Lower lobe of right lung (tissue), 2 donors: ENCODE data around the gene SHMT2. TPM values are rescaled to one million over a fixed set of nuclear protein-coding genes. Genes with fewer than 3 reads are reported as not detected.

Experiments
- ATAC-seq, 2 donors: fragments of 200-7000 bp; cut with Tn5 transposase; one replicate each; pipeline ENCODE4 v1.9.1; 2020 to 2022; ENCODE audit warnings: mild to moderate bottlenecking in 2 of 2, moderate library complexity in 2 of 2
- DNase-seq: peaks from one replicate; pipeline ENCODE4 v3.0.0-alpha.2; 2020
- H3K27ac ChIP-seq: fragments of 200-600 bp; one replicate; pipeline ENCODE4 v1.8.0; 2022
- H3K27me3 ChIP-seq: fragments of 200-600 bp; one replicate; pipeline ENCODE4 v1.8.0; 2022; ENCODE audit warnings: low read depth
- H3K36me3 ChIP-seq: fragments of 200-600 bp; one replicate; pipeline ENCODE4 v1.8.0; 2022; ENCODE audit warnings: mild to moderate bottlenecking
- H3K4me1 ChIP-seq: fragments of 200-600 bp; one replicate; pipeline ENCODE4 v1.8.0; 2022
- H3K4me3 ChIP-seq: fragments of 200-600 bp; one replicate; pipeline ENCODE4 v1.8.0; 2022; ENCODE audit warnings: mild to moderate bottlenecking
- H3K9me3 ChIP-seq: fragments of 200-600 bp; one replicate; pipeline ENCODE4 v1.8.0; 2022
- CTCF ChIP-seq: fragments of 200-600 bp; IDR thresholded peaks from one replicate; pipeline ENCODE4 v1.8.0; 2022; ENCODE audit warnings: antibody characterized with exemption, mild to moderate bottlenecking
- intact Hi-C: fragments of 100-400 bp; cut with DNase I; formaldehyde crosslinking; loops from one replicate; pipeline ENCODE4 v1.11.0; 2022
- total RNA-seq: library from RNA; stranded (reverse); fragmentation: NEBNext Ultra II Directional; extraction: Animal tissue kit (Norgen Biotek cat#: 25700); gene quantifications from one replicate; pipeline ENCODE4 v1.2.1, GENCODE V29; 2021
- donor health status: DM: no; HTN: yes; CAD: no; lungs with severe emphysema.

The SHMT2 gene
- total RNA-seq, 1 donor from 2014 or later: 66.6 TPM

GRCh38 chr12:57199191-57199590 is 30.3 kb upstream of the SHMT2 start:
- Histone ChIP-seq H3K4me3 (no peak overlapping the region), H3K4me1 (no peaks in the 10 kb centered on the region), H3K27me3 (no peaks in the 10 kb centered on the region), H3K27ac (no peak overlapping the region), H3K36me3 (peaks cover 98% of the 10 kb centered on the region), H3K9me3 (no peaks in the 10 kb centered on the region)
- ATAC-seq (no peak), DNase-seq (no peak)
- intact Hi-C loops: no loop called here
- no peak for TF ChIP-seq CTCF

DNA sequence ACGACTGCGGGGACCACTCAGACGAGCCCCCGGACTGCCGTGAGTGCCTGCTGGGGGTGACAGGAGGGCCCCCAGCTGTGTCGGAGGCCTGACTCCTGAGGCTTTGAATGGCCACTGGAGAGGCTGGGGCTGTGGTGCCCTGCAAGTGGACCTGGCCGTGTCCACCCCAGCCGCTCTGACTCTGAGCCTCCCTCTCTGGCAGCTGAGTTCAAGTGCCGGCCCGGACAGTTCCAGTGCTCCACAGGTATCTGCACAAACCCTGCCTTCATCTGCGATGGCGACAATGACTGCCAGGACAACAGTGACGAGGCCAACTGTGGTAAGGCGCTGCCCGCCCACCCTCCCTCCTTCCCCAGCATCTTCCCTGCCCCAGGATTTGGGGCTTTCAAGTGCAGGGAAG is 29.0 kb upstream of the SHMT2 start:
- ATAC-seq (no peak), DNase-seq (no peak)
- peaks cover 98% of the 10 kb centered on the region for H3K36me3 ChIP-seq
- H3K27ac ChIP-seq: no peak overlapping the region
- no peaks in the 10 kb centered on the region for H3K4me1 ChIP-seq
- intact Hi-C loops: no loop called here
- H3K9me3 ChIP-seq: no peaks in the 10 kb centered on the region
- H3K27me3 ChIP-seq: no peaks in the 10 kb centered on the region
- TF ChIP-seq CTCF: no peak
- H3K4me3 ChIP-seq: no peak overlapping the region

GRCh38 chr12:57201219-57201618 is 28.3 kb upstream of the SHMT2 start:
- Histone ChIP-seq H3K27me3 (no peaks in the 10 kb centered on the region), H3K9me3 (no peaks in the 10 kb centered on the region), H3K4me3 (no peak overlapping the region), H3K36me3 (peaks cover 98% of the 10 kb centered on the region), H3K4me1 (no peaks in the 10 kb centered on the region), H3K27ac (no peak overlapping the region)
- TF ChIP-seq CTCF: no peak
- ATAC-seq: no peak
- DNase-seq: no peak
- intact Hi-C loops: no loop called here

GRCh38 chr12:57201631-57202030 is 27.9 kb upstream of the SHMT2 start:
- no peak overlapping the region for H3K4me3 ChIP-seq
- intact Hi-C loops: no loop called here
- no peak overlapping the region for H3K27ac ChIP-seq
- no peaks in the 10 kb centered on the region for H3K27me3 ChIP-seq
- DNase-seq (no peak), ATAC-seq (no peak)
- peaks cover 98% of the 10 kb centered on the region for H3K36me3 ChIP-seq
- H3K4me1 ChIP-seq: no peaks in the 10 kb centered on the region
- no peak for TF ChIP-seq CTCF
- H3K9me3 ChIP-seq: no peaks in the 10 kb centered on the region

DNA sequence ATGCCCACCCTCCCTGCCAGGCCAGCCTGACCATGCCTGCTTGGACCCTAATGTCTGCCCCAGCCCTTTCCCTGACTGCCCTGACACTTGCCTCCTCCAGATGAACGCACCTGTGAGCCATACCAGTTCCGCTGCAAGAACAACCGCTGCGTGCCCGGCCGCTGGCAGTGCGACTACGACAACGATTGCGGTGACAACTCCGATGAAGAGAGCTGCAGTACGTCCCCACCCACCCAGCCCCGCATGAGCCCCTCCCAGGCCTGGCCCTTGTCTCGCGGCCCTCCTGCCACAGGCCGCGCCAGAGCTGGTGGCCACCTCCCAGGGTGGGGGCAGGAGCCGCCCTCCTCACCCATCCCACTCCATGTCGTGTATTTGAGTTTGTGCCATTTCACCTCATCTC is 27.2 kb upstream of the SHMT2 start:
- no peak for TF ChIP-seq CTCF

GRCh38 chr12:57203201-57203600 is 26.3 kb upstream of the SHMT2 start:
- H3K27me3 ChIP-seq: no peaks in the 10 kb centered on the region
- no peak overlapping the region for H3K27ac ChIP-seq
- TF ChIP-seq CTCF: no peak
- intact Hi-C loops: no loop called here
- no peaks in the 10 kb centered on the region for H3K9me3 ChIP-seq
- H3K36me3 ChIP-seq: peaks cover 98% of the 10 kb centered on the region
- H3K4me3 ChIP-seq: no peak overlapping the region
- DNase-seq (no peak), ATAC-seq (no peak)
- no peaks in the 10 kb centered on the region for H3K4me1 ChIP-seq

More for the DNA sequence above, 27.2 kb upstream of the SHMT2 start:
- Histone ChIP-seq H3K9me3 (no peaks in the 10 kb centered on the region), H3K4me3 (no peak overlapping the region), H3K36me3 (peaks cover 98% of the 10 kb centered on the region), H3K4me1 (no peaks in the 10 kb centered on the region), H3K27me3 (no peaks in the 10 kb centered on the region), H3K27ac (no peak overlapping the region)
- intact Hi-C loops: no loop called here
- ATAC-seq: no peak
- DNase-seq: no peak
